IMR-90 (cell line): ENCODE measurements around the gene DRD4. TPM values are rescaled to one million over a fixed set of nuclear protein-coding genes. Genes with fewer than 3 reads are reported as not detected.
A peak's percentile ranks its signal among the peaks of the same experiment; 100 is the strongest.

Experiments
- ATAC-seq: fragments of 200-7000 bp; cut with Tn5 transposase; 2 replicates; pipeline ENCODE4 v1.9.1; 2020; ENCODE audit warnings: low read depth, mild to moderate bottlenecking, moderate library complexity
- BruUV-seq: library from RNA; stranded (reverse); fragments of 400-500 nt; replicated peaks from 2 replicates; lab custom pipeline; 2021; lab: Mats Ljungman, UMichigan
- CTCF ChIA-PET: fragments of 300-600 bp; formaldehyde crosslinking; extraction: SDS; loops from one replicate; lab custom pipeline; 2021; ENCODE audit warnings: antibody characterized with exemption; lab: Yijun Ruan, JAX
- POLR2A ChIA-PET: fragments of 300-600 bp; sonication (Branson Sonifier 250); formaldehyde crosslinking; loops from one replicate; lab custom pipeline; 2022; ENCODE audit warnings: antibody characterized with exemption; ENCODE audit not compliant: unreplicated experiment; lab: Charles Lee
- DNase-seq: peaks from one replicate; pipeline ENCODE4 v3.0.0; 2013
- H2AFZ ChIP-seq: replicated peaks from 2 replicates; pipeline ENCODE3; 2013; ENCODE audit warnings: low read length, mild to moderate bottlenecking; ENCODE audit not compliant: poor library complexity
- H2AK5ac ChIP-seq: 2 replicates; pipeline ENCODE4 v1.6.1; 2013; ENCODE audit warnings: low read depth, low read length, inconsistent platforms
- H2AK9ac ChIP-seq: replicated peaks from 2 replicates; pipeline ENCODE3; 2013; ENCODE audit warnings: mild to moderate bottlenecking, low read depth, low read length, moderate library complexity; ENCODE audit not compliant: poor library complexity
- H2BK120ac ChIP-seq: 2 replicates; pipeline ENCODE4 v1.6.1; 2013; ENCODE audit warnings: low read depth, low read length, inconsistent platforms
- H2BK15ac ChIP-seq: 3 replicates; pipeline ENCODE4 v1.6.1; 2013; ENCODE audit warnings: low read depth, low read length, inconsistent platforms
- H2BK20ac ChIP-seq: 2 replicates; pipeline ENCODE4 v1.6.1; 2013; ENCODE audit warnings: low read depth, mild to moderate bottlenecking, inconsistent platforms, low read length, moderate library complexity
- H2BK5ac ChIP-seq: 2 replicates; pipeline ENCODE4 v1.6.1; 2013; ENCODE audit warnings: mild to moderate bottlenecking, low read depth, low read length, inconsistent platforms; ENCODE audit not compliant: poor library complexity, severe bottlenecking
- H3K14ac ChIP-seq: replicated peaks from 2 replicates; pipeline ENCODE4 v1.6.1; 2013; ENCODE audit warnings: low read depth, low read length, inconsistent platforms
- H3K18ac ChIP-seq: 2 replicates; pipeline ENCODE4 v1.6.1; 2013; ENCODE audit warnings: low read depth, low read length, control low read depth
- H3K23ac ChIP-seq: 2 replicates; pipeline ENCODE4 v1.6.1; 2013; ENCODE audit warnings: low read depth, low read length, inconsistent platforms
- H3K27ac ChIP-seq: 2 replicates; pipeline ENCODE4 v1.5.1; 2013; ENCODE audit warnings: mild to moderate bottlenecking, control low read depth, low read length; ENCODE audit not compliant: insufficient read depth
- H3K27me3 ChIP-seq: 2 replicates; pipeline ENCODE4 v1.6.1; 2013; ENCODE audit warnings: low read length; ENCODE audit not compliant: control insufficient read depth, insufficient read depth
- H3K36me3 ChIP-seq: 2 replicates; pipeline ENCODE4 v1.6.1; 2013; ENCODE audit warnings: low read length, mixed read lengths; ENCODE audit not compliant: control insufficient read depth, insufficient read depth
- H3K4ac ChIP-seq: 2 replicates; pipeline ENCODE4 v1.6.1; 2013; ENCODE audit warnings: low read depth, low read length, inconsistent platforms
- H3K4me1 ChIP-seq: 2 replicates; pipeline ENCODE4 v1.6.1; 2013; ENCODE audit warnings: low read length, mixed read lengths; ENCODE audit not compliant: control insufficient read depth, insufficient read depth
- H3K4me2 ChIP-seq: 2 replicates; pipeline ENCODE4 v1.6.1; 2013; ENCODE audit warnings: low read depth, mild to moderate bottlenecking, control low read depth, low read length, moderate library complexity
- H3K4me3 ChIP-seq: 2 replicates; pipeline ENCODE4 v1.5.1; 2013; ENCODE audit warnings: low read depth, mild to moderate bottlenecking, control low read depth, low read length, moderate library complexity; ENCODE audit not compliant: insufficient read depth
- H3K56ac ChIP-seq: 2 replicates; pipeline ENCODE4 v1.6.1; 2013; ENCODE audit warnings: low read length, inconsistent platforms; ENCODE audit not compliant: insufficient read depth; ENCODE audit errors: extremely low read depth
- H3K79me1 ChIP-seq, 2 experiments: 2 replicates each; pipeline ENCODE4 v1.6.1; 2013; ENCODE audit warnings: low read length in 2 of 2, inconsistent platforms in 1 of 2, low read depth in 1 of 2
- H3K9ac ChIP-seq: 2 replicates; pipeline ENCODE4 v1.6.1; 2013; ENCODE audit warnings: low read depth, low read length, control low read depth
- H3K9me1 ChIP-seq: 2 replicates; pipeline ENCODE4 v1.6.1; 2013; ENCODE audit warnings: low read length, inconsistent platforms; ENCODE audit not compliant: insufficient read depth
- H3K9me3 ChIP-seq: 2 replicates; pipeline ENCODE4 v1.6.1; 2013; ENCODE audit warnings: low read length; ENCODE audit not compliant: control insufficient read depth, insufficient read depth
- H4K20me1 ChIP-seq: 2 replicates; pipeline ENCODE4 v1.6.1; 2013; ENCODE audit warnings: low read length, inconsistent platforms; ENCODE audit not compliant: insufficient read depth
- H4K5ac ChIP-seq: 2 replicates; pipeline ENCODE4 v1.6.1; 2013; ENCODE audit warnings: mild to moderate bottlenecking, low read depth, low read length, control low read depth
- H4K8ac ChIP-seq, 2 experiments: 2 replicates each; pipeline ENCODE4 v1.6.1; 2013; ENCODE audit warnings: low read depth in 2 of 2, low read length in 2 of 2, control low read depth in 1 of 2, inconsistent platforms in 1 of 2
- H4K91ac ChIP-seq: 2 replicates; pipeline ENCODE4 v1.6.1; 2013; ENCODE audit warnings: low read depth, low read length, inconsistent platforms; ENCODE audit not compliant: insufficient read depth
- BHLHE40 ChIP-seq: fragments of 150-350 bp; IDR thresholded peaks from 2 replicates; pipeline ENCODE4 v1.6.1; 2016; ENCODE audit warnings: mild to moderate bottlenecking, low read depth, low read length
- CEBPB ChIP-seq: IDR thresholded peaks from 2 replicates; pipeline ENCODE4 v1.6.1; 2012; ENCODE audit warnings: low read depth, low read length, improper control_type of control experiment
- CHD1 ChIP-seq: IDR thresholded peaks from 2 replicates; pipeline ENCODE4 v1.6.1; 2012; ENCODE audit warnings: low read depth, low read length, improper control_type of control experiment
- ELK1 ChIP-seq: fragments of 150-350 bp; IDR thresholded peaks from 2 replicates; pipeline ENCODE4 v1.6.1; 2016; ENCODE audit warnings: low read depth, mild to moderate bottlenecking, low read length, moderate library complexity, borderline replicate concordance
- FOS ChIP-seq: fragments of 150-350 bp; IDR thresholded peaks from 2 replicates; pipeline ENCODE4 v1.6.1; 2016; ENCODE audit warnings: low read depth, low read length
- MAFK ChIP-seq: IDR thresholded peaks from 2 replicates; pipeline ENCODE4 v1.6.1; 2012; ENCODE audit warnings: low read depth, low read length, improper control_type of control experiment
- MAZ ChIP-seq: IDR thresholded peaks from 2 replicates; pipeline ENCODE4 v1.6.1; 2012; ENCODE audit warnings: low read depth, mild to moderate bottlenecking, low read length, improper control_type of control experiment, moderate library complexity, borderline replicate concordance
- MXI1 ChIP-seq: IDR thresholded peaks from 2 replicates; pipeline ENCODE4 v1.6.1; 2012; ENCODE audit warnings: low read depth, mild to moderate bottlenecking, low read length, moderate library complexity, borderline replicate concordance
- NFE2L2 ChIP-seq: fragments of 150-350 bp; IDR thresholded peaks from 2 replicates; pipeline ENCODE4 v1.6.1; 2016; ENCODE audit warnings: low read depth, mild to moderate bottlenecking, low read length
- POLR2A ChIP-seq: IDR thresholded peaks from 2 replicates; pipeline ENCODE4 v1.6.1; 2012; ENCODE audit warnings: mild to moderate bottlenecking, low read depth, low read length
- RAD21 ChIP-seq: IDR thresholded peaks from 2 replicates; pipeline ENCODE4 v1.6.1; 2012; ENCODE audit warnings: low read length, improper control_type of control experiment
- RCOR1 ChIP-seq: IDR thresholded peaks from 2 replicates; pipeline ENCODE4 v1.6.1; 2012; ENCODE audit warnings: mild to moderate bottlenecking, low read length, improper control_type of control experiment; ENCODE audit not compliant: insufficient replicate concordance
- RFX5 ChIP-seq: IDR thresholded peaks from 2 replicates; pipeline ENCODE4 v1.8.0; 2012; ENCODE audit warnings: low read depth, mild to moderate bottlenecking, low read length, moderate library complexity
- SMC3 ChIP-seq: fragments of 150-350 bp; IDR thresholded peaks from 2 replicates; pipeline ENCODE4 v1.6.1; 2016; ENCODE audit warnings: low read depth, mild to moderate bottlenecking, antibody characterized with exemption, low read length, moderate library complexity
- WGBS, 2 experiments: methylation state at CpG; one replicate each; pipeline versions ENCODE4 v1.1.5 to v1.1.7; 2013; ENCODE audit warnings: missing lambda C conversion rate in 2 of 2; ENCODE audit not compliant: insufficient read length in 1 of 2; ENCODE audit errors: extremely low coverage in 2 of 2; 5-methylcytosine and 5-hydroxymethylcytosine counted together
- dilution Hi-C: fragments of 300-500 bp; cut with HindIII; formaldehyde crosslinking; loops from one replicate; pipeline ENCODE4 v1.14.3; 2018; ENCODE audit warnings: low sequenced_read_pairs; ENCODE audit not compliant: unreplicated experiment
- in situ Hi-C: fragments of 300-500 bp; cut with MboI; formaldehyde crosslinking; loops from 3 replicates; pipeline ENCODE4 v1.14.3; 2019; ENCODE audit warnings: low sequenced_read_pairs, inconsistent platforms, mixed read lengths
- intact Hi-C: fragments of 100-400 bp; cut with micrococcal nuclease; formaldehyde crosslinking; loops from 2 replicates; pipeline ENCODE4 v1.10.0; 2022
- polyA plus RNA-seq, 3 experiments: library from polyadenylated mRNA; depleted of rRNA; stranded (reverse); fragments of >200 nt; gene quantifications; 2 replicates each; pipeline ENCODE4 v1.2.3, GENCODE V29; 2012; ENCODE audit warnings: low replicate concordance in 1 of 3
- total RNA-seq: library from RNA; depleted of rRNA; stranded (reverse); fragments of >200 nt; gene quantifications from 2 replicates; pipeline ENCODE4 v1.2.3, GENCODE V29; 2012
- TF ChIP-seq, protein P1 (sequence below): fragments of 150-350 bp; IDR thresholded peaks from 2 replicates; pipeline ENCODE4 v1.6.1; 2017; ENCODE audit warnings: mild to moderate bottlenecking, antibody characterized with exemption, low read length, low read depth
- TF ChIP-seq, protein P2 (sequence below): conservative IDR thresholded peaks from 2 replicates; pipeline ENCODE4 v1.5.1; 2012; ENCODE audit warnings: mild to moderate bottlenecking, low read depth, low read length, improper control_type of control experiment

DRD4 gene
- total and polyA plus RNA-seq, 2 of the 4 experiments (the other 2 are of a cell fraction) = not detected

GRCh38 chr11:637333-637592 is 194 bp downstream of the DRD4 start:
- TF ChIP-seq CHD1 (no peak), SMC3 (no peak), MAZ (no peak), NFE2L2 (no peak), RCOR1 (no peak), ELK1 (no peak), MXI1 (no peak), FOS (no peak), POLR2A (no peak), MAFK (no peak), RFX5 (no peak), RAD21 (no peak), CEBPB (no peak), BHLHE40 (no peak)
- TF ChIP-seq, protein P1, sequence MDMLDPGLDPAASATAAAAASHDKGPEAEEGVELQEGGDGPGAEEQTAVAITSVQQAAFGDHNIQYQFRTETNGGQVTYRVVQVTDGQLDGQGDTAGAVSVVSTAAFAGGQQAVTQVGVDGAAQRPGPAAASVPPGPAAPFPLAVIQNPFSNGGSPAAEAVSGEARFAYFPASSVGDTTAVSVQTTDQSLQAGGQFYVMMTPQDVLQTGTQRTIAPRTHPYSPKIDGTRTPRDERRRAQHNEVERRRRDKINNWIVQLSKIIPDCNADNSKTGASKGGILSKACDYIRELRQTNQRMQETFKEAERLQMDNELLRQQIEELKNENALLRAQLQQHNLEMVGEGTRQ = no peak
- TF ChIP-seq, protein P2, sequence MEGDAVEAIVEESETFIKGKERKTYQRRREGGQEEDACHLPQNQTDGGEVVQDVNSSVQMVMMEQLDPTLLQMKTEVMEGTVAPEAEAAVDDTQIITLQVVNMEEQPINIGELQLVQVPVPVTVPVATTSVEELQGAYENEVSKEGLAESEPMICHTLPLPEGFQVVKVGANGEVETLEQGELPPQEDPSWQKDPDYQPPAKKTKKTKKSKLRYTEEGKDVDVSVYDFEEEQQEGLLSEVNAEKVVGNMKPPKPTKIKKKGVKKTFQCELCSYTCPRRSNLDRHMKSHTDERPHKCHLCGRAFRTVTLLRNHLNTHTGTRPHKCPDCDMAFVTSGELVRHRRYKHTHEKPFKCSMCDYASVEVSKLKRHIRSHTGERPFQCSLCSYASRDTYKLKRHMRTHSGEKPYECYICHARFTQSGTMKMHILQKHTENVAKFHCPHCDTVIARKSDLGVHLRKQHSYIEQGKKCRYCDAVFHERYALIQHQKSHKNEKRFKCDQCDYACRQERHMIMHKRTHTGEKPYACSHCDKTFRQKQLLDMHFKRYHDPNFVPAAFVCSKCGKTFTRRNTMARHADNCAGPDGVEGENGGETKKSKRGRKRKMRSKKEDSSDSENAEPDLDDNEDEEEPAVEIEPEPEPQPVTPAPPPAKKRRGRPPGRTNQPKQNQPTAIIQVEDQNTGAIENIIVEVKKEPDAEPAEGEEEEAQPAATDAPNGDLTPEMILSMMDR = no peak
- no TSS peak for BruUV-seq
- Histone ChIP-seq H3K18ac (no peak overlapping the region), H3K79me1 (no peaks in the 10 kb centered on the region), H3K4me3 (peak overlapping the region; percentile 23; the same call in 1 of the 2 replicates), H3K56ac (no peak overlapping the region), H2AK9ac (no peak overlapping the region), H3K4ac (no peak overlapping the region), H2BK5ac (no peak overlapping the region), H4K5ac (no peak overlapping the region), H2BK20ac (no peak overlapping the region), H3K14ac (no peak overlapping the region), H4K91ac (no peak overlapping the region), H3K36me3 (peaks cover 9% of the 10 kb centered on the region), H3K27ac (no peak overlapping the region), H3K9me1 (no peaks in the 10 kb centered on the region), H2AK5ac (no peak overlapping the region), H3K9ac (no peak overlapping the region), H2BK120ac (no peak overlapping the region), H4K20me1 (peaks cover 44% of the 10 kb centered on the region), H4K8ac (no peak overlapping the region), H3K23ac (no peak overlapping the region), H3K4me1 (peaks cover 10% of the 10 kb centered on the region; the same call in 1 of the 2 replicates), H3K27me3 (peaks cover 16% of the 10 kb centered on the region; the same call in 1 of the 2 replicates), H2AFZ (peak overlapping the region; percentile 67), H2BK15ac (no peak overlapping the region), H3K9me3 (no peaks in the 10 kb centered on the region), H3K4me2 (peak overlapping the region; percentile 59; the same call in 1 of the 2 replicates)
- 8% methylated on average over 22 of the region's 34 CpGs; no CpG with 5 or more reads in 1 of the 2 experiments for WGBS, 2 experiments
- intact Hi-C loops (no loop called here), in situ Hi-C loops (no loop called here), dilution Hi-C loops (no loop called here)
- no peak for DNase-seq
- POLR2A ChIA-PET = no interaction called here
- CTCF ChIA-PET = no interaction called here
- peak; percentile 4 for ATAC-seq
